ENCODE measurements around the gene ALDOA.
A peak's percentile ranks its signal among the peaks of the same experiment; 100 is the strongest.
"Not testable (repeated sequence)": the region's sequence is repeated elsewhere in the genome, so short reads cannot be mapped to it uniquely, and the experiment has no call there.

ALDOA gene

DNA sequence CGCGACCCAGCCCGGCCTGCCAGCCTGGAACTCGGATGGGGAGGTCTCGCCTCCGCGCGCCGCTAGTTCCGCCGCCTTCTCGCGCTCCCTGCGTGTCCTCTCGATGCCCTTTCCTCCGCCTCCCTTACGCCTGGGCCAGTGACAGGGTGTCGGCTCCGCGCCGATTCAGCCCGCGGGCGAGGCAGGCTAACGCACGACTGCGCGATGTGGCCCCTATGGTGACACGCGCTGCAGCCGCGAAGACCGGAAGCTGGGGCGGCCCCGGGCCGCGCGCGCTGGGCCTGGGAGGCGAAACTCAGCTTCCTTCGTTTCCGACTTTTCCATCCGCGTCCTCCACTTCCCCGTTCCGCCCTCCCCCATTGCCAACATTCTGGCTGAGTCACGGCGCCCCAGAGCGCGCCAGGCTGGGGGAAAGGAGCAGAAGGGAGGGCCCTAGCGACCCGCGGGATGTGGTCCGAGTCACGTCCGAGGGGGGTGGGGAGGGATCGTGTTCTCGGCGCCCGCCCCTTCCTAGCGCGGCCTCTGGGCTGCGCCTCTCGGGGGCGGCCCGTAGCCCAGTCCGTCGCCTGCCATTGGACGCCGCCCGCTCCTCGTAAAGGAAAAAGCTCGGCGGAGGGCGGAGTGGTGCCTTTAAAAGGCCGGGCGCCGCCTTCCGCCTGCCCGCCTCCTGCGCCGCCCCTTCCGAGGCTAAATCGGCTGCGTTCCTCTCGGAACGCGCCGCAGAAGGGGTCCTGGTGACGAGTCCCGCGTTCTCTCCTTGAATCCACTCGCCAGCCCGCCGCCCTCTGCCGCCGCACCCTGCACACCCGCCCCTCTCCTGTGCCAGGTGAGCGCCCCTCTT lies at the start of gene ALDOA:
TSS of gene ALDOA (plus strand) at position 659 of the 841 bp plus-strand sequence. CDS start 1,138 bp downstream, outside the sequence.
- peak within 1 kb of the TSS; percentile 78 for H3K4me3 ChIP-seq (ENCODE audit: low read depth, low read length)
- TF ChIP-seq CTCF (IDR thresholded peaks at IDR 0.05; ENCODE audit: low read depth, low read length, missing control alignments), result no peak
- DNase-seq (ENCODE audit: low read depth), result peak; percentile 81

- no peak overlapping the region for H3K4me3 ChIP-seq (ENCODE audit: low read depth, low read length)
- TF ChIP-seq CTCF (IDR thresholded peaks at IDR 0.05; ENCODE audit: low read depth, low read length, missing control alignments), result no peak
- DNase-seq (ENCODE audit: low read depth), result no peak
Observed at GRCh38 chr16:30016555-30017276, 48.8 kb upstream of the ALDOA start.

- no peak for TF ChIP-seq CTCF (IDR thresholded peaks at IDR 0.05; ENCODE audit: low read depth, low read length, missing control alignments)
Observed at GRCh38 chr16:30017277-30017656, 48.3 kb upstream of the ALDOA start.

DNA sequence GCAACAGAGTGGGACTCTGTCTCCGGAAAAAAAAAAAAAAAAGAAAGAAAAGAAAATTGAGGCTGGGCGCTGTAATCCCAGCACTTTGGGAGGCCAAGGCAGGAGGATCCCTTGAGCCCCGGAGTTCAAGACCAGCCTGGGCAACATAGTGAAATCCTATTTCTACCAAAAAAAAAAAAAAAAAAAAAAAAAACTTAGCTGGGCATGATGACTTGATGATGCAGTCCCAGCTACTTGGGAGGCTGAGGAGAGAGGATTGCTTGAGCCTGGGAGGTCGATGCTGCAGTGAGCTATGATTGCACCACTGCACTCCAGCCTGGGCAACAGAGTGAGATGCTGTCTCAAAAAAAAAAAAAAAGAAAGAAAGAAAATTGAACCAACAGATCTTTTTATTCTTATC lies 47.6 kb upstream of the ALDOA start:
- DNase-seq (ENCODE audit: low read depth); H3K4me3 ChIP-seq (ENCODE audit: low read depth, low read length): not testable (repeated sequence)

More at GRCh38 chr16:30017277-30017656, 48.3 kb upstream of the ALDOA start:
- no peak overlapping the region for H3K4me3 ChIP-seq (ENCODE audit: low read depth, low read length)
- no peak for DNase-seq (ENCODE audit: low read depth)

GRCh38 chr16:30018731-30019158 lies 46.8 kb upstream of the ALDOA start:
- TF ChIP-seq CTCF (IDR thresholded peaks at IDR 0.05; ENCODE audit: low read depth, low read length, missing control alignments), result no peak
- no peak for DNase-seq (ENCODE audit: low read depth)
- H3K4me3 ChIP-seq (ENCODE audit: low read depth, low read length), result no peak overlapping the region

DNA sequence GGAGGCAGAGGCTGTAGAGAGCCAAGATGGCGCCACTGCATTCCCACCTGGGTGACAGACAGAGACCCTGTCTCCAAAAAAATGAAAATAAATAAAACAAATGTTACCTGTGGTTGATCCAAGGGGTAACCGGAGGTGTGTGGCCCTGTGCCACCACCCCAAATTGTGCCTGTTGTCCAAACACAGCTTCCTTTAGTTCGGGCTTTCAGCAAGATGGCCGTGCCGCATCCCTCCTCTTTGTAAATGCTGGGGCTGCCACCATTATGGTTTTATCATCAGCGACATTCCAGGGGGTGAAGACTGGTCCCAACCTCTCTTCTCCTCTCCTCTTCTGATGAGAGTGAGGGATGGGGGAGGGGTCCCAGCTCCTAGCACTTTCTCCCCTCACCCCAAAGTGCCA lies 42.7 kb upstream of the ALDOA start, which contains the start of gene C16orf92:
TSS of gene C16orf92 (plus strand) at position 312 of the 400 bp plus-strand sequence. CDS start 143 bp downstream, outside the sequence.
- no peak for DNase-seq (ENCODE audit: low read depth)
- no peak for TF ChIP-seq CTCF (IDR thresholded peaks at IDR 0.05; ENCODE audit: low read depth, low read length, missing control alignments)
- no peak within 1 kb of the TSS for H3K4me3 ChIP-seq (ENCODE audit: low read depth, low read length)

DNA sequence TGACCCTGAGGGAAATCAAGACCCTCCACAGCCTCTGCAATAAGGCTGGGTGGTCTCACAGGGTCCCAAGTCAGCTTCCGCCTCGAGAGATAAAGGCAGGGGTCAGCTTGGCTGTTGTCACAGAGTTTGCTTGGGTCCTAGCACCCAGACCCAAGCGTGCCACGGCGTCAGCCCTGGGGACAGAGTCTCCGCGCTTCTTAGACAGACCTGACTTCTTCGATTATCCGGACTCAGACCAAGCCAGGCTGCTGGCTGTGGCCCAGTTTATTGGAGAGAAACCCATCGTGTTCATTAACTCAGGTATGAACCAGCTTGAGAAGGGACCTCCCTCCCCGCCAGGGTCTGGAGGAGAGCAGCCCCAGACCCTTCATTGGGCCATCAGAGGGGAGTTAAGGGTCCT lies 42.0 kb upstream of the ALDOA start:
- no peak overlapping the region for H3K4me3 ChIP-seq (ENCODE audit: low read depth, low read length)
- no peak for DNase-seq (ENCODE audit: low read depth)
- TF ChIP-seq CTCF (IDR thresholded peaks at IDR 0.05; ENCODE audit: low read depth, low read length, missing control alignments), result no peak

All from GM12864 (cell line).